Endothelial cell (in vitro differentiated cells): ENCODE measurements around the gene MCM8. TPM values are rescaled to one million over a fixed set of nuclear protein-coding genes. Genes with fewer than 3 reads are reported as not detected.

Experiments used
- DNase-seq: peaks from one replicate; pipeline ENCODE4 v3.0.0; 2021; ENCODE audit warnings: low spot score
- H3K27ac Mint-ChIP-seq: one replicate; pipeline ENCODE4 v1.8.0; 2021; ENCODE audit warnings: mixed read lengths, inconsistent platforms; ENCODE audit not compliant: unreplicated experiment
- H3K27me3 Mint-ChIP-seq: one replicate; pipeline ENCODE4 v1.8.0; 2021; ENCODE audit warnings: mild to moderate bottlenecking, moderate library complexity, mixed read lengths, inconsistent platforms; ENCODE audit not compliant: unreplicated experiment
- H3K36me3 Mint-ChIP-seq: one replicate; pipeline ENCODE4 v1.8.0; 2021; ENCODE audit warnings: mild to moderate bottlenecking, low read depth, mixed read lengths, inconsistent platforms; ENCODE audit not compliant: unreplicated experiment
- H3K4me1 Mint-ChIP-seq: one replicate; pipeline ENCODE4 v1.8.0; 2021; ENCODE audit warnings: mild to moderate bottlenecking, mixed read lengths, inconsistent platforms; ENCODE audit not compliant: unreplicated experiment
- H3K4me3 Mint-ChIP-seq: one replicate; pipeline ENCODE4 v1.8.0; 2021; ENCODE audit warnings: mild to moderate bottlenecking, mixed read lengths, inconsistent platforms; ENCODE audit not compliant: unreplicated experiment
- H3K9me3 Mint-ChIP-seq: one replicate; pipeline ENCODE4 v1.8.0; 2021; ENCODE audit warnings: mixed read lengths, inconsistent platforms; ENCODE audit not compliant: unreplicated experiment
- total RNA-seq: library from RNA; stranded (reverse); fragmentation: NEBNext Ultra II Directional; extraction: Animal tissue kit (Norgen Biotek cat#: 25700); gene quantifications from one replicate; pipeline ENCODE4 v1.2.1, GENCODE V29; 2021; ENCODE audit not compliant: unreplicated experiment
- TF ChIP-seq, protein P1 (sequence below): fragments of 200-600 bp; sonication (generic); IDR thresholded peaks from one replicate; pipeline ENCODE4 v1.5.0; 2021; ENCODE audit warnings: antibody characterized with exemption; ENCODE audit not compliant: unreplicated experiment

Gene MCM8
- total RNA-seq, 1 donor from 2014 or later: 8.2 TPM

- H3K27ac Mint-ChIP-seq: no peak overlapping the region
- H3K36me3 Mint-ChIP-seq: peaks cover 3% of the 10 kb centered on the region
- H3K9me3 Mint-ChIP-seq: no peaks in the 10 kb centered on the region
- peaks cover 4% of the 10 kb centered on the region for H3K27me3 Mint-ChIP-seq
- H3K4me1 Mint-ChIP-seq: no peaks in the 10 kb centered on the region
- TF ChIP-seq, protein P1, sequence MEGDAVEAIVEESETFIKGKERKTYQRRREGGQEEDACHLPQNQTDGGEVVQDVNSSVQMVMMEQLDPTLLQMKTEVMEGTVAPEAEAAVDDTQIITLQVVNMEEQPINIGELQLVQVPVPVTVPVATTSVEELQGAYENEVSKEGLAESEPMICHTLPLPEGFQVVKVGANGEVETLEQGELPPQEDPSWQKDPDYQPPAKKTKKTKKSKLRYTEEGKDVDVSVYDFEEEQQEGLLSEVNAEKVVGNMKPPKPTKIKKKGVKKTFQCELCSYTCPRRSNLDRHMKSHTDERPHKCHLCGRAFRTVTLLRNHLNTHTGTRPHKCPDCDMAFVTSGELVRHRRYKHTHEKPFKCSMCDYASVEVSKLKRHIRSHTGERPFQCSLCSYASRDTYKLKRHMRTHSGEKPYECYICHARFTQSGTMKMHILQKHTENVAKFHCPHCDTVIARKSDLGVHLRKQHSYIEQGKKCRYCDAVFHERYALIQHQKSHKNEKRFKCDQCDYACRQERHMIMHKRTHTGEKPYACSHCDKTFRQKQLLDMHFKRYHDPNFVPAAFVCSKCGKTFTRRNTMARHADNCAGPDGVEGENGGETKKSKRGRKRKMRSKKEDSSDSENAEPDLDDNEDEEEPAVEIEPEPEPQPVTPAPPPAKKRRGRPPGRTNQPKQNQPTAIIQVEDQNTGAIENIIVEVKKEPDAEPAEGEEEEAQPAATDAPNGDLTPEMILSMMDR: no peak
- H3K4me3 Mint-ChIP-seq: no peak overlapping the region
- DNase-seq: no peak
These were observed 19.0 kb downstream of the MCM8 start for GRCh38 chr20:5969348-5969935.

DNA sequence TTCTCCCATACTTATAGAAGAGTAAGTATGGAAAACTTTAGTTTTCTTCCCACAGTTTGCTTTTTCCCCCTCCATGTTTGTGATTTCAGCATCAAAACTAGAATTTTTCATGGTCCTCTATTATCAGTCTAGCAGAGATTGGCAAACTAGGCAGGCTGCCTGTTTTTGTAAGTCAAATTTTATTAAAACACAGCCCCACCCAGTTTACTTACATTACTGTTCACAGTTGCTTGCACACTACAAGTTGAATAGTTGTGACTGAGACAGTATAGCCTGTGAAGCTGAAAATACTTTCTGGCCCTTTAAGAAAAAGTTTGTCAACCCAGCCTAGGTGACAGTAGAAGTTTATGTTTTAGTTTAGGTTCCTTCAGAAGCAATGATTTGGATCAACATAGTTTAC is 19.5 kb downstream of the MCM8 start:
- peaks cover 3% of the 10 kb centered on the region for H3K36me3 Mint-ChIP-seq
- H3K27ac Mint-ChIP-seq: no peak overlapping the region
- H3K4me3 Mint-ChIP-seq: no peak overlapping the region
- H3K27me3 Mint-ChIP-seq: peaks cover 2% of the 10 kb centered on the region
- no peak for DNase-seq
- H3K9me3 Mint-ChIP-seq: no peaks in the 10 kb centered on the region
- TF ChIP-seq, protein P1: no peak
- H3K4me1 Mint-ChIP-seq: no peaks in the 10 kb centered on the region

GRCh38 chr20:5970381-5970780 is 19.9 kb downstream of the MCM8 start:
- TF ChIP-seq, protein P1: no peak
- Mint-ChIP-seq H3K4me3 (no peak overlapping the region), H3K9me3 (no peaks in the 10 kb centered on the region), H3K27me3 (peaks cover 2% of the 10 kb centered on the region), H3K4me1 (no peaks in the 10 kb centered on the region), H3K27ac (no peak overlapping the region), H3K36me3 (peaks cover 3% of the 10 kb centered on the region)
- no peak for DNase-seq

- TF ChIP-seq, protein P1: no peak
These were observed 20.8 kb downstream of the MCM8 start for GRCh38 chr20:5971203-5971602.

GRCh38 chr20:5973172-5973571 is 22.7 kb downstream of the MCM8 start:
- TF ChIP-seq, protein P1: no peak
- Mint-ChIP-seq H3K27me3 (peaks cover 2% of the 10 kb centered on the region), H3K36me3 (no peaks in the 10 kb centered on the region)

More at GRCh38 chr20:5971203-5971602, 20.8 kb downstream of the MCM8 start:
- Mint-ChIP-seq H3K4me3 (no peak overlapping the region), H3K4me1 (no peaks in the 10 kb centered on the region), H3K9me3 (no peaks in the 10 kb centered on the region), H3K27ac (no peak overlapping the region), H3K36me3 (peaks cover 3% of the 10 kb centered on the region), H3K27me3 (peaks cover 2% of the 10 kb centered on the region)
- DNase-seq: no peak

More at GRCh38 chr20:5973172-5973571, 22.7 kb downstream of the MCM8 start:
- no peaks in the 10 kb centered on the region for H3K4me1 Mint-ChIP-seq
- H3K9me3 Mint-ChIP-seq: no peaks in the 10 kb centered on the region
- no peak for DNase-seq
- no peak overlapping the region for H3K27ac Mint-ChIP-seq
- no peak overlapping the region for H3K4me3 Mint-ChIP-seq
